ENCODE measurements around the gene MLC1. TPM values are rescaled to one million over a fixed set of nuclear protein-coding genes. Genes with fewer than 3 reads are reported as not detected.
A peak's percentile ranks its signal among the peaks of the same experiment; 100 is the strongest.

Gene MLC1
- total and polyA plus RNA-seq, 3 experiments from 2014 or later = 0.35 to 1.7 (median 0.47) TPM

GRCh38 chr22:50084614-50085021 lies 608 bp downstream of the MLC1 start:
- Mint-ChIP-seq H3K4me1 (peaks cover 0 to 9% (median 0%) of the 10 kb centered on the region in 3 donors), H3K36me3 (no peaks in the 10 kb centered on the region), H3K4me3 (peak overlapping the region in 1 of 7 donors; percentile 40), H3K9me3 (no peaks in the 10 kb centered on the region), H3K27ac (peak overlapping the region in 3 of 8 donors; percentile 56 to 93 (median 68)), H3K27me3 (peaks cover 1 to 19% of the 10 kb centered on the region in 2 donors)
- Histone ChIP-seq H3K27ac (ENCODE audit: low read depth, low read length) (no peak overlapping the region), H3K4me1 (ENCODE audit: insufficient read depth, low read length) (no peaks in the 10 kb centered on the region), H3K9me3 (ENCODE audit: low read length) (no peaks in the 10 kb centered on the region), H3K36me3 (ENCODE audit: insufficient read depth, low read length) (no peaks in the 10 kb centered on the region), H3K4me3 (ENCODE audit: low read length) (no peak overlapping the region), H3K27me3 (ENCODE audit: insufficient read depth, low read length, poor library complexity, severe bottlenecking) (no peaks in the 10 kb centered on the region)
- no peak for DNase-seq
- POLR2A ChIA-PET = no interaction called here
- CTCF ChIA-PET = no interaction called here

DNA sequence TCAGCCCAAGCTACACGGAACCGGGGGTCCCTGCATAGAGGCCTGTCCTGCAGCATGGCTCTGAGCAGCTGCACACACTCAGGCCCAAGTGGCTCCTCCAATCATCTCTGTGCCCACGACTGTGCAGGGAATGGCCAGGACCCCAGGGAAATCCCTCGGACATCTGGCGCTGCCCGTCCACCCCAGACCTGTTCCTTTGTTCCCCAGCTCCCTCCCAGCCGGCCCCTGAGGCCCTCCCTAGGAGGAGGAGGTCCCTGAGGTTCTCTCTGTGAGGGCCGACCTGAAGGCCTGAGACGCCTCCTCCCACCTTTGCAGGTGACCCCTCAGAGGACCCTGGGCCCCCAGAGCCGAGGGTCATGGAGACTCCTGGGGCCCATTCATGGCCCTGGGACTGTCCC lies 1.1 kb downstream of the MLC1 start:
- Mint-ChIP-seq H3K9me3 (no peaks in the 10 kb centered on the region), H3K36me3 (no peaks in the 10 kb centered on the region), H3K27ac (peak overlapping the region in 1 of 8 donors; percentile 68), H3K4me3 (peak overlapping the region in 1 of 7 donors; percentile 37), H3K4me1 (peaks cover 0 to 9% (median 0%) of the 10 kb centered on the region in 3 donors), H3K27me3 (peaks cover 1 to 19% of the 10 kb centered on the region in 2 donors)
- Histone ChIP-seq H3K9me3 (ENCODE audit: low read length) (no peaks in the 10 kb centered on the region), H3K27ac (ENCODE audit: low read depth, low read length) (no peak overlapping the region), H3K4me1 (ENCODE audit: insufficient read depth, low read length) (no peaks in the 10 kb centered on the region), H3K27me3 (ENCODE audit: insufficient read depth, low read length, poor library complexity, severe bottlenecking) (no peaks in the 10 kb centered on the region), H3K36me3 (ENCODE audit: insufficient read depth, low read length) (no peaks in the 10 kb centered on the region), H3K4me3 (ENCODE audit: low read length) (no peak overlapping the region)
- ChIA-PET CTCF (no interaction called here), POLR2A (no interaction called here)
- DNase-seq = no peak

DNA sequence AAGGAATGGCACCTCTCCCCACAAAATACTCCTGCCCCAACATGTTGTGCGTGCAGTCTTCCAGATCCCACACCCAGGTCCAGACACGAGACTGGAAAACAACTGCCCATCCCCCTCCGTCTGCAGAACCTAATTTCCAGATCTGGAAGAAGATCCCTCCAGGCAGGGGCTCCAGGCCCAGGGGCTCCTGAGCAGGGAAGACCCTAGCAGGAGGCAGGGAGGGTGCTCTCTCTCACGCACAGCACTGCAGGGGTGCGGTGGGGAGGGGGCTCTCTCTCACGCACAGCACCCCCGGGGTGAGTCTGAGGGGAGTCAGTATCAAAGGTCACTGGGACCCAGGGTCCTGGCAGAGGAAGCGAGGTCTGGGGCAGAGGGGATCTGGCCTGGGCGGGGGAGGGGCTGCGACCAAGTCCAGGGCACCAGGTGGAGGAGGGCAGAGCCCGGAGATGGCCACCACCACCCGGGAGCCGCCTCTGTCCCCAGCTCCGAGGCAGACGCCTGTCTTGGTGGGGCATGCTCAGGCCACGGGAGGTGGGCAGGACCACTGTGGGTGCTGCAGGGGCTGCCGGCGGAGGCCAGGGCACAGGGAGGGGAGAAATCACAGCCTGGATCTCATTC lies 1.7 kb downstream of the MLC1 start:
- Histone ChIP-seq H3K4me3 (ENCODE audit: low read length) (no peak overlapping the region), H3K27me3 (ENCODE audit: insufficient read depth, low read length, poor library complexity, severe bottlenecking) (no peaks in the 10 kb centered on the region), H3K4me1 (ENCODE audit: insufficient read depth, low read length) (no peaks in the 10 kb centered on the region), H3K9me3 (ENCODE audit: low read length) (no peaks in the 10 kb centered on the region), H3K36me3 (ENCODE audit: insufficient read depth, low read length) (no peaks in the 10 kb centered on the region), H3K27ac (ENCODE audit: low read depth, low read length) (no peak overlapping the region)
- POLR2A ChIA-PET = no interaction called here
- Mint-ChIP-seq H3K36me3 (no peaks in the 10 kb centered on the region), H3K9me3 (no peaks in the 10 kb centered on the region), H3K27me3 (peaks cover 1 to 19% of the 10 kb centered on the region in 2 donors), H3K4me1 (peaks cover 0 to 9% (median 0%) of the 10 kb centered on the region in 3 donors), H3K4me3 (no peak overlapping the region), H3K27ac (peak overlapping the region in 1 of 8 donors; percentile 83)
- CTCF ChIA-PET = no interaction called here
- DNase-seq = no peak

GRCh38 chr22:50082961-50083461 lies 2.2 kb downstream of the MLC1 start:
- no peaks in the 10 kb centered on the region for H3K27me3 ChIP-seq (ENCODE audit: insufficient read depth, low read length, poor library complexity, severe bottlenecking)
- no peak overlapping the region for H3K4me3 ChIP-seq (ENCODE audit: low read length)
- Mint-ChIP-seq H3K9me3 (no peaks in the 10 kb centered on the region), H3K27ac (peak overlapping the region in 1 of 8 donors; percentile 32), H3K4me3 (peak overlapping the region in 1 of 7 donors; percentile 25), H3K27me3 (peaks cover 1 to 19% of the 10 kb centered on the region in 2 donors), H3K36me3 (no peaks in the 10 kb centered on the region), H3K4me1 (peaks cover 0 to 9% (median 0%) of the 10 kb centered on the region in 3 donors)
- no peaks in the 10 kb centered on the region for H3K36me3 ChIP-seq (ENCODE audit: insufficient read depth, low read length)
- no peak for DNase-seq
- ChIA-PET POLR2A (no interaction called here), CTCF (no interaction called here)
- H3K9me3 ChIP-seq (ENCODE audit: low read length) = no peaks in the 10 kb centered on the region
- no peaks in the 10 kb centered on the region for H3K4me1 ChIP-seq (ENCODE audit: insufficient read depth, low read length)
- H3K27ac ChIP-seq (ENCODE audit: low read depth, low read length) = no peak overlapping the region

DNA sequence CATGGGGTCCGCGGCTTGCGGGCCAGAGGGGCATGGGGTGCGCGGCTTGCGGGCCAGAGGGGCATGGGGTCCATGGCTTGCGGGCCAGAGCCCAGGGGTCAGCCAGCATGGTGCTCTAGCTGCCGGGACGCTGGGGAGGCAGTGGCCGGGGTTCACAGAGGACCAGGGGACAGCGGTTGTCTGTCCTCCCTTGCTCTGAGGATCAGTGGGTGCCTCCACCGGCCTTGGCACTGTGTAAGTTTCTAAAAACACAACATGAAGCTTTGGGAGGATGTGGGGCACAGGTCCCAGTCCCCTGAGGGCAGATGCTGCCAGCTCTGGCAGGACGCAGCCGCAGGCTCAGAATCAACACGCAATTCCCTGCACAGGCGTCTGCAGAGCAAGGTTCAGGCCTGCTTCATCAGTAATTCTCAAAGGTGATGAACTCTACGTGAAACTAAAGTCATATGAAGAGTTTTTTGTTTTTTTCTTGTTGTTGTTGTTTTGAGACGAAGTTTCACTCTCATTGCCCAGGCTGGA lies 3.0 kb downstream of the MLC1 start:
- Histone ChIP-seq H3K36me3 (ENCODE audit: insufficient read depth, low read length) (no peaks in the 10 kb centered on the region), H3K27ac (ENCODE audit: low read depth, low read length) (no peak overlapping the region), H3K4me1 (ENCODE audit: insufficient read depth, low read length) (no peaks in the 10 kb centered on the region), H3K4me3 (ENCODE audit: low read length) (no peak overlapping the region), H3K27me3 (ENCODE audit: insufficient read depth, low read length, poor library complexity, severe bottlenecking) (no peaks in the 10 kb centered on the region), H3K9me3 (ENCODE audit: low read length) (no peaks in the 10 kb centered on the region)
- POLR2A ChIA-PET = no interaction called here
- Mint-ChIP-seq H3K27me3 (peaks cover 1 to 16% of the 10 kb centered on the region in 2 donors), H3K9me3 (no peaks in the 10 kb centered on the region), H3K4me3 (no peak overlapping the region), H3K36me3 (no peaks in the 10 kb centered on the region), H3K4me1 (peaks cover 0 to 9% (median 0%) of the 10 kb centered on the region in 3 donors), H3K27ac (peak overlapping the region in 1 of 8 donors; percentile 22)
- DNase-seq = no peak
- CTCF ChIA-PET = no interaction called here

DNA sequence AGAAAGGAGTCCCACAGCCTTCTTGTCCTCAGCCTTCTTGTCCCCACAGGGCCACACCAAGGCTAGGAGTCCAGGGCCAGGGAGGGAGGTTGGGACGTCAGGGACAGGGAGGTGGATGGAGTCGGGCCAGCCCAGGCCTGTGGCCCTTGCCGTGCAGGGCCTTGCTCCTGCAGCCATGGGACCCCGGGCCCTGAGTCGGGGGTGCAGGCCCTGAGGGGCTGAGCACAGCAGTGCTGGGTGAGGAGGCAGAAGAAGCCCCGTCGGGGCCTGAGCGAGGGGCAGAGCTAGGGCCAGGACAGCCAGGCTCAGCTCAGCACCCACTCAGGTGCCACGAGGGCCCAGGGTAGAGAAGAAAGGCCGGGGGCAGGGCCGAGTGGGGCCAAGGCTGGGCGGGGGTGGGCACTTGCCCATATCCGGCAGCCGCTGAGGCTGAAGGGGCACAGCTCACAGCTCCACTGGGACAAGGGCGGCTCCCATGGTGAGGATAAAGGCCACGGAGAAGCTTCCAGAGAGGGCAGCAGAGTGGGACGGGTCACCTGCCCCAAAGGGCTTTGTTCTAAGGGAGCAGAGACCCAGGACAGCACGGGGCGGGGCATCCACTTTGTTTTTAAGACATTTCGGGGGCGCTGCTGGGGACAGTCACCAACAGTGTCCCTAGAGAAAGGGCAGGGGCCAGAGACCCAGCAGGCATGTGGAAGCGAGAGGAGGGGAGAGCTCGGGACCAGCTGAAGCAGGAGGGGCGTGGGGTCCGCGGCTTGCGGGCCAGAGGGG lies 3.6 kb downstream of the MLC1 start:
- H3K4me1 Mint-ChIP-seq = peaks cover 0 to 2% (median 0%) of the 10 kb centered on the region in 3 donors
- no peaks in the 10 kb centered on the region for H3K27me3 ChIP-seq (ENCODE audit: insufficient read depth, low read length, poor library complexity, severe bottlenecking)
- H3K27ac Mint-ChIP-seq = no peak overlapping the region
- H3K27me3 Mint-ChIP-seq = peaks cover 1 to 9% of the 10 kb centered on the region in 2 donors
- H3K36me3 ChIP-seq (ENCODE audit: insufficient read depth, low read length) = no peaks in the 10 kb centered on the region
- H3K36me3 Mint-ChIP-seq = no peaks in the 10 kb centered on the region
- H3K27ac ChIP-seq (ENCODE audit: low read depth, low read length) = no peak overlapping the region
- DNase-seq = no peak
- POLR2A ChIA-PET = no interaction called here
- no peak overlapping the region for H3K4me3 ChIP-seq (ENCODE audit: low read length)
- CTCF ChIA-PET = no interaction called here
- no peaks in the 10 kb centered on the region for H3K9me3 Mint-ChIP-seq
- H3K4me3 Mint-ChIP-seq = peak overlapping the region in 1 of 7 donors; percentile 24
- H3K4me1 ChIP-seq (ENCODE audit: insufficient read depth, low read length) = no peaks in the 10 kb centered on the region
- H3K9me3 ChIP-seq (ENCODE audit: low read length) = no peaks in the 10 kb centered on the region

DNA sequence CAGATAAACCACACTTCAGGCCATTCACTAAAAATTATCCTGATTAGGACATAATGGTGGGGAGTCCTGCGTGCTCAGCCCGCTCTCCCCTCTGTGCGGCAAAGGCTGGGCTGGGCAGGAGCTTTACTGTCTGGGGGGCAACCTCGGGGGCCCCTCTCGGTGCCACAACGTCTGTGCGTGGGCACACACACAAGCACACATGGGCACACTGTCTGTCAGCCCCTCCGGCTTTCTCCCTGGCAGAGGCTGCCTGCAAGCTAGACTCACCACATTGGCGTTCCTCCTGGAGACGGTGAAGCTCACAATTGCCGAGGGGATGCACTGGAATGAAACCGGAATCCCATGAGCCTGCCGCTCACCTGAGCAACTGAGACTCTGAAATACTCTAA lies 5.2 kb downstream of the MLC1 start:
- Mint-ChIP-seq H3K36me3 (no peaks in the 10 kb centered on the region), H3K27me3 (peaks cover 1 to 9% of the 10 kb centered on the region in 2 donors), H3K4me3 (no peak overlapping the region), H3K27ac (no peak overlapping the region), H3K4me1 (no peaks in the 10 kb centered on the region), H3K9me3 (no peaks in the 10 kb centered on the region)
- Histone ChIP-seq H3K4me1 (ENCODE audit: insufficient read depth, low read length) (no peaks in the 10 kb centered on the region), H3K36me3 (ENCODE audit: insufficient read depth, low read length) (no peaks in the 10 kb centered on the region), H3K4me3 (ENCODE audit: low read length) (no peak overlapping the region), H3K27me3 (ENCODE audit: insufficient read depth, low read length, poor library complexity, severe bottlenecking) (no peaks in the 10 kb centered on the region), H3K27ac (ENCODE audit: low read depth, low read length) (no peak overlapping the region), H3K9me3 (ENCODE audit: low read length) (no peaks in the 10 kb centered on the region)
- no peak for DNase-seq
- CTCF ChIA-PET = no interaction called here
- POLR2A ChIA-PET = no interaction called here

DNA sequence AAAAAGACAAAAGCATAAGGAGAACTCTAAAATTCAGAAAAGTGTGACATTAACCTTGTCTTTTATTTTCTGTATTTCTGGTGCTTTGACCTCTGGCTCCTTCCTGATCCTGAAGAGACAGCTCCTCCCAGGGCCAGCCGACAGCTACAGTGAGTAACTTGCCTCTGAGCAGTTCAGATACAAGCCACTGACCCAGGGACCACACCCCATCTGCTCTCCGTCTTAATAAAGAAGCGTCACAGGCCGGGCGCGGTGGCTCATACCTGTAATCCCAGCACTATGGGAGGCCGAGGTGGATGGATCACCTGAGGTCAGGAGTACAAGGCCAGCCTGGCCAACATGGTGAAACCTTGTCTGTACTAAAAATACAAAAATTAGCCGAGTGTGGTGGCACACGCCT lies 6.5 kb downstream of the MLC1 start:
- H3K27ac ChIP-seq (ENCODE audit: low read depth, low read length) = no peak overlapping the region
- H3K27me3 ChIP-seq (ENCODE audit: insufficient read depth, low read length, poor library complexity, severe bottlenecking) = no peaks in the 10 kb centered on the region
- no peak for DNase-seq
- ChIA-PET POLR2A (no interaction called here), CTCF (no interaction called here)
- no peaks in the 10 kb centered on the region for H3K36me3 ChIP-seq (ENCODE audit: insufficient read depth, low read length)
- no peaks in the 10 kb centered on the region for H3K36me3 Mint-ChIP-seq
- no peak overlapping the region for H3K4me3 ChIP-seq (ENCODE audit: low read length)
- H3K27ac Mint-ChIP-seq = no peak overlapping the region
- H3K4me1 Mint-ChIP-seq = no peaks in the 10 kb centered on the region
- no peak overlapping the region for H3K4me3 Mint-ChIP-seq
- no peaks in the 10 kb centered on the region for H3K9me3 Mint-ChIP-seq
- H3K27me3 Mint-ChIP-seq = peaks cover 1 to 9% of the 10 kb centered on the region in 2 donors
- no peaks in the 10 kb centered on the region for H3K4me1 ChIP-seq (ENCODE audit: insufficient read depth, low read length)
- H3K9me3 ChIP-seq (ENCODE audit: low read length) = no peaks in the 10 kb centered on the region

Measured in CD8-positive, alpha-beta memory T cell (primary cell).